ENCODE measurements around the gene RTN4R.
"Not testable (repeated sequence)": the region's sequence is repeated elsewhere in the genome, so short reads cannot be mapped to it uniquely, and the experiment has no call there.

RTN4R gene

DNA sequence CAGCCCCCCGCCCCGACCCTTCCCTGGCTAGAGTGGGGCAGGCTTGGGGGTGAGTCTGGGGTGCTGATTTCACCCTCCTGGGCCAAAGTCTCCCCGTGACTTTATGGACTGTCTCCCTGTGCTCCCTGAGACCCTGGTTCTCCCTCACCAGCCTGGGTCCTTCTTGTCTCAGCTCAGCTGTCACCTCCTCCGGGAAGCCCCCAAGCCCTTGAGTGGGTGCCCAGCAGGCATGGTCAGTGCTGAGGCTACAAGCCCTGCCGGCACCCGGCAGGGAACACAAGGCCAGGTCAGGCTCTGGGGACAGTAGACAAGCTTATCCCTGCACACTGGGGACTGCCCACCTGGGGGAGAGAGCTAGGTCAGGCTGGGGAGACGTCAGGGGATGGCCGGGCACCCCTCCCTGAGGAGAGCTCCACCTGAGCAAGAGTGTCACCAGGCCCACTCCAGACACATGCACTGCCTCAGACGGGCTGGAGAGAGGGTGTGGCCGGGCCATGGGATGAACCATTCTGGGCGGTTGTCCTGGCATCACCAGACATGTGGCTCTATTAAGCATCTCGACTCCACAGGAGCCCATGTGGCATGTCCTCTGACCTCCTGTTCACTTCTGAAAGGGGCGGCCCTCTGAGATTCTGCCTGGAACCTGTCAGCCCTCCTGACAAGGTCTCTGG lies 22.6 kb upstream of the RTN4R start:
- no peaks in the 10 kb centered on the region for H3K9me3 ChIP-seq (ENCODE audit: control extremely low read depth in 1 of 5, control insufficient read depth in 4 of 5, insufficient read depth in 2 of 5, low read depth in 1 of 5, low read length in 4 of 5)
- ChIA-PET POLR2A (no interaction called here), CTCF (interaction anchor here (0.7 kb wide), 1 partner anchor 237 kb away, joined by 3 read pairs; no protein-coding TSS in a partner anchor)
- WGBS (ENCODE audit: insufficient coverage), result 97% methylated on average over 13 of the region's 13 CpGs
- DNase-seq, result no peak
- no peak overlapping the region for H3K27ac ChIP-seq (ENCODE audit: insufficient read depth in 1 of 2, low read depth in 1 of 2, low read length in 2 of 2, poor library complexity in 1 of 2, severe bottlenecking in 2 of 2)
- no peaks in the 10 kb centered on the region for H3K36me3 ChIP-seq (ENCODE audit: control insufficient read depth in 4 of 4, insufficient read depth in 4 of 4, low read length in 3 of 4)
- H3K27me3 ChIP-seq (replicated peaks in 2 of 5; ENCODE audit: control insufficient read depth in 4 of 5, insufficient read depth in 5 of 5, low read length in 4 of 5), result no peaks in the 10 kb centered on the region
- no peak overlapping the region for H3K4me3 ChIP-seq (ENCODE audit: control insufficient read depth in 1 of 7, extremely low read depth in 1 of 7, insufficient read depth in 4 of 7, low read depth in 2 of 7, low read length in 6 of 7)
- no peaks in the 10 kb centered on the region for H3K4me1 ChIP-seq (ENCODE audit: control extremely low read depth in 1 of 4, control insufficient read depth in 4 of 4, insufficient read depth in 4 of 4, low read length in 3 of 4)

DNA sequence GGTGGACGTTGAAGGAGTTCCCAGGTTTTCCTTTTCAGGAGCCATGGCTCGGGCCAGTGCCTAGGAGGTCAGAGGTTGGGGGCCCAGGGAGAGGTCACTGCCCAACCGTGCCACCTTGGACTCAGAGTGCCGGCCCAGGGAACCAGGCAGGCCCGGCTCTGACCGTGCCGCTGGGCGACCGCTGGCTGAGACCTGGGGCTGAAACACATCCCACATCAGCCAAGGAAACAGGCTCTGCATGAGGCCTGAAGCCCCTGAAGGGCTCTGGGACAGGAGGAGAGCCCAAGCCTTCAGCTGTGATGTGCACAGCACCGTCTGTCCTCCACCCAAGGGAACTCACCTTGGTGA lies 21.9 kb upstream of the RTN4R start:
- no peaks in the 10 kb centered on the region for H3K27me3 ChIP-seq (replicated peaks in 2 of 5; ENCODE audit: control insufficient read depth in 4 of 5, insufficient read depth in 5 of 5, low read length in 4 of 5)
- ChIA-PET POLR2A (no interaction called here), CTCF (interaction anchor here (0.7 kb wide), 1 partner anchor 236 kb away, joined by 3 read pairs; no protein-coding TSS in a partner anchor)
- H3K36me3 ChIP-seq (ENCODE audit: control insufficient read depth in 4 of 4, insufficient read depth in 4 of 4, low read length in 3 of 4), result no peaks in the 10 kb centered on the region
- H3K27ac ChIP-seq (ENCODE audit: insufficient read depth in 1 of 2, low read depth in 1 of 2, low read length in 2 of 2, poor library complexity in 1 of 2, severe bottlenecking in 2 of 2), result no peak overlapping the region
- no peaks in the 10 kb centered on the region for H3K4me1 ChIP-seq (ENCODE audit: control extremely low read depth in 1 of 4, control insufficient read depth in 4 of 4, insufficient read depth in 4 of 4, low read length in 3 of 4)
- H3K9me3 ChIP-seq (ENCODE audit: control extremely low read depth in 1 of 5, control insufficient read depth in 4 of 5, insufficient read depth in 2 of 5, low read depth in 1 of 5, low read length in 4 of 5), result no peaks in the 10 kb centered on the region
- H3K4me3 ChIP-seq (ENCODE audit: control insufficient read depth in 1 of 7, extremely low read depth in 1 of 7, insufficient read depth in 4 of 7, low read depth in 2 of 7, low read length in 6 of 7), result no peak overlapping the region
- DNase-seq, result no peak
- 93% methylated on average over 10 of the region's 10 CpGs for WGBS (ENCODE audit: insufficient coverage)

DNA sequence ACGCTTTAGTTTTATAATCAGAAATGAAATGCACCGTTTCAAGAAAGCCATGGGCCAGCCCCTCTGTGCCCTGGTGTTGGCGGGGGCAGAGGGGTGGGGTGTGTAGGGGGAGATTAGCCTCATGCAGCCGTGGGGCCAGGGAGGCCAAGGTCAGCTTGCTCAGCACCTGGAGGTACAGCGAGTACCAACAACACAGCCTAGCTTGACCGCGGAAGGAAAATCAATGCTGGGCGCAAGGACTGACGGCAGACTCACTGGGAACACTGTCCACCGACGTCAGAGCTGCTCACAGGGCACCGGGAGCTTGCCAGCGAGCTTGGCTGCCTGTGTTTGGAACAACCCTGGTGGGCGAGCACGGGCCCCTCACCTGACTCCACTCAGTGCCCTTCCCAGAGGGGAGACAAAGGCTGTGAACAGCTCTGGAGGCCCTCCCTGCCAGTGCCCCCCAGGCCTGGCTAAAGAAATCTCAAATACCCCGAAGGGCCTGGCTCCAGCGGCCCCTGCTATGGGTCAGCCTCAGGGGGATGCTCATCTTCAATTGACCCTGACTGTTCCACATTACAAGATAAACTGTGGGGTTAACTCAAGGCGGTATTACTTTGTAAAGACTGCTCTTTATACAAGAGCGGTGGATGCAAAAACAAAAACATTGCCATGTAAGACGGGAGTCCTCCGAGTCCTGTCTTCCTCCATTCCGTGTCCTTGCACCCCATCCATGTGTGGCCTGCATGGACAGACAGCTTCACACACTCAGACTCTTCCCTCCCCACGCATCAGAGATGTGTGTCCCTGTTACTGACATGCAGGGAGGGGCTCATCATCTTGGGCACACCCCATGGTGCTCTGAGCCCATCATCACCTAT lies 21.3 kb upstream of the RTN4R start:
- H3K9me3 ChIP-seq (ENCODE audit: control extremely low read depth in 1 of 5, control insufficient read depth in 4 of 5, insufficient read depth in 2 of 5, low read depth in 1 of 5, low read length in 4 of 5); CTCF ChIA-PET; POLR2A ChIA-PET; H3K4me1 ChIP-seq (ENCODE audit: control extremely low read depth in 1 of 4, control insufficient read depth in 4 of 4, insufficient read depth in 4 of 4, low read length in 3 of 4); H3K27ac ChIP-seq (ENCODE audit: insufficient read depth in 1 of 2, low read depth in 1 of 2, low read length in 2 of 2, poor library complexity in 1 of 2, severe bottlenecking in 2 of 2); H3K27me3 ChIP-seq (replicated peaks in 2 of 5; ENCODE audit: control insufficient read depth in 4 of 5, insufficient read depth in 5 of 5, low read length in 4 of 5); H3K4me3 ChIP-seq (ENCODE audit: control insufficient read depth in 1 of 7, extremely low read depth in 1 of 7, insufficient read depth in 4 of 7, low read depth in 2 of 7, low read length in 6 of 7); H3K36me3 ChIP-seq (ENCODE audit: control insufficient read depth in 4 of 4, insufficient read depth in 4 of 4, low read length in 3 of 4); DNase-seq: not testable (repeated sequence)
- WGBS (ENCODE audit: insufficient coverage), result 98% methylated on average over 17 of the region's 23 CpGs

DNA sequence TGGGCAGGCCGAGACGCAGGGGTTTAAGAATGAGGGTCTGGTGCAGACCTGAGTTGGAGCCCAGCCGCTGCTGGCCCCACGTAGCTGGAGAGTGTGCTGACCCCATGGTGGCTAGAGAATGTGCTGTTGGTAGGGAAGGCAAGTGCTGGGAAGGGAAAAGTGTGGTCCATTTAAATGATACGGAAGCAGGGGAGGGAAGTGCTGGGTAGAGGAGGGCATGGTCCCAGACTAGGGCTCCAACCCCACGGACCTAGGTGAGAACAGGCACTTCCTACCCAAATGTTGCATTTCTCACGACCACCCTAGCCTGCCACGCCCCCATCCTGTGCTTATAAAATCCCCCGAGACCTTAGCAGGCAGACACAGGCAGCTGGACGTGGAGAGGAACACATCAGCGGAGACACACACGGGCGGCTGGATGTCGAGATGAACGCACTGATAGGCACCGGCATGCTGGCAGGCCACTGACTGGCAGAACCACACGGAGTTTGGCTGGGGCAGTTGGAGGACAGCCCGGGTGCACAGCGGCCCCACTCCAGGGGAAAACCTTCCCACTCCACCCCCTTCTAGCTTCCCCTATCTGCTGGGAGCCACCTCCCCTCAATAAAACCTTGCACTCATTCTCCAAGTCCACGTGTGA lies 18.8 kb upstream of the RTN4R start:
- POLR2A ChIA-PET; H3K4me3 ChIP-seq (ENCODE audit: control insufficient read depth in 1 of 7, extremely low read depth in 1 of 7, insufficient read depth in 4 of 7, low read depth in 2 of 7, low read length in 6 of 7); H3K9me3 ChIP-seq (ENCODE audit: control extremely low read depth in 1 of 5, control insufficient read depth in 4 of 5, insufficient read depth in 2 of 5, low read depth in 1 of 5, low read length in 4 of 5); H3K27me3 ChIP-seq (replicated peaks in 2 of 5; ENCODE audit: control insufficient read depth in 4 of 5, insufficient read depth in 5 of 5, low read length in 4 of 5); H3K27ac ChIP-seq (ENCODE audit: insufficient read depth in 1 of 2, low read depth in 1 of 2, low read length in 2 of 2, poor library complexity in 1 of 2, severe bottlenecking in 2 of 2); DNase-seq; H3K36me3 ChIP-seq (ENCODE audit: control insufficient read depth in 4 of 4, insufficient read depth in 4 of 4, low read length in 3 of 4); H3K4me1 ChIP-seq (ENCODE audit: control extremely low read depth in 1 of 4, control insufficient read depth in 4 of 4, insufficient read depth in 4 of 4, low read length in 3 of 4): not testable (repeated sequence)
- WGBS (ENCODE audit: insufficient coverage), result 81% methylated on average over 6 of the region's 20 CpGs
- CTCF ChIA-PET, result interaction anchor here (4.3 kb wide), 1 partner anchor 129 kb away, joined by 18 read pairs; no protein-coding TSS in a partner anchor

DNA sequence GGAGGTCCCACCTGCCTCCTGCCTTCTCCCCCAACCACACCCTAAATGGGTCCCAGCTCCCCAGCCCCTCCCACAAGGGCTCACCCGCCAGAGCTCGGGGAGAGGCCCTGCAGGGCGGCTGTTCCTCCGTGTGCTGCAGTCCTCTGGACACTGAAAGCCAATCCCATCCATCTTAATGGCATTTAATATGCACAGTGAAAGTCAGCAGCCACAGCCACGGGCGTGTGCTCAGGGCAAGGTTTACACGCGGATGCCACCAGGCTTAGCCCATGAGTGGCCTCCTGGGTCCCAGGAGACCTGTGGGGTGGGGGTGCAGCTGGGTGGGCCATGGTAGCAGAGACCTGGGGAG lies 18.2 kb upstream of the RTN4R start:
- DNase-seq; H3K27me3 ChIP-seq (replicated peaks in 2 of 5; ENCODE audit: control insufficient read depth in 4 of 5, insufficient read depth in 5 of 5, low read length in 4 of 5); H3K27ac ChIP-seq (ENCODE audit: insufficient read depth in 1 of 2, low read depth in 1 of 2, low read length in 2 of 2, poor library complexity in 1 of 2, severe bottlenecking in 2 of 2); H3K9me3 ChIP-seq (ENCODE audit: control extremely low read depth in 1 of 5, control insufficient read depth in 4 of 5, insufficient read depth in 2 of 5, low read depth in 1 of 5, low read length in 4 of 5); POLR2A ChIA-PET; H3K4me3 ChIP-seq (ENCODE audit: control insufficient read depth in 1 of 7, extremely low read depth in 1 of 7, insufficient read depth in 4 of 7, low read depth in 2 of 7, low read length in 6 of 7); H3K36me3 ChIP-seq (ENCODE audit: control insufficient read depth in 4 of 4, insufficient read depth in 4 of 4, low read length in 3 of 4); H3K4me1 ChIP-seq (ENCODE audit: control extremely low read depth in 1 of 4, control insufficient read depth in 4 of 4, insufficient read depth in 4 of 4, low read length in 3 of 4): not testable (repeated sequence)
- CTCF ChIA-PET, result interaction anchor here (0.8 to 4.3 kb wide), 4 partner anchors 9 to 133 kb away, joined by 3 to 18 read pairs (median 8); no protein-coding TSS in a partner anchor
- WGBS (ENCODE audit: insufficient coverage), result 70% methylated on average over 7 of the region's 8 CpGs

DNA sequence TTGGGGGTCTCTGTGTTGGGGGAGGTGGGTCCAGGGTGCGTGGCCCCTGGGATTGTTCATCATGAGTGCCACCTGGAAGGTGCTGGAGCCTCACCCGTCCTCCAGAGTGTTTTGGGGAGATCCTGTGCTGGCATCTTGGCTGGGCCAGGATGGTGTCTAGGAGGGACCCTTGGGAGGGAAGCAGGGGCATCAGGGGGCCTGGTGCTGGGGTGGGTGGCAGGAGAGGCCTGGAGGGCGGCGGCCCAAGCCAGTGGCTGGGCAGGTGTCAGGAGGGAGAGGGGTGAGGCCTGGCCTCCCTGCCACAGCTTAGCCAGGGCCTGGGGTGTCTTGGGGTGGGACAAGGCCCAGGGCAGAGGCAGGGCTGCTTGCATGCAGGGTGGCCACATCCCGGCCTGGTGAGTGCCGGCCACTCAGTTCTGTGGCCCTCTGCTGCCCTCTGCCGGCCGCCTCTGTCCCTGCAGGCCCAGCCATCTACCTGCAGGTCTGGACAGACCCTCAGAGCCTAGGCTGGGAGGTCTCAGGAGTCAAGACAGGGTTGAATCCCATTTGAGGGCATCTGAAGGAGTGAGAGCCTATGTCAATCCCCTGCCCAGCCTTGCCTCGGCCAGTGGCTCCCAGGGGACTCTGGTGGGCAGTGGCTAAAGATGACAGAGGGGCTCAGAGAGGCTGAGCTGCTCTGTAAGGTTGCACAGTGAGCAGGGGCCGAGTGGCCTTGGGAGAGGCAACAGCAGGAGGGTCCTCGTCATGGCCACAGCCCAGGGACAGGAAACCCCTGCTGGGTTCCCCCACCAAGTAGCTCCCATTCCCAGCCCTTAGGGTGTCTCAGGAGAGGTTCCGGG lies 17.6 kb upstream of the RTN4R start:
- H3K27me3 ChIP-seq (replicated peaks in 2 of 5; ENCODE audit: control insufficient read depth in 4 of 5, insufficient read depth in 5 of 5, low read length in 4 of 5); H3K9me3 ChIP-seq (ENCODE audit: control extremely low read depth in 1 of 5, control insufficient read depth in 4 of 5, insufficient read depth in 2 of 5, low read depth in 1 of 5, low read length in 4 of 5); POLR2A ChIA-PET; H3K4me1 ChIP-seq (ENCODE audit: control extremely low read depth in 1 of 4, control insufficient read depth in 4 of 4, insufficient read depth in 4 of 4, low read length in 3 of 4); H3K4me3 ChIP-seq (ENCODE audit: control insufficient read depth in 1 of 7, extremely low read depth in 1 of 7, insufficient read depth in 4 of 7, low read depth in 2 of 7, low read length in 6 of 7); H3K36me3 ChIP-seq (ENCODE audit: control insufficient read depth in 4 of 4, insufficient read depth in 4 of 4, low read length in 3 of 4); H3K27ac ChIP-seq (ENCODE audit: insufficient read depth in 1 of 2, low read depth in 1 of 2, low read length in 2 of 2, poor library complexity in 1 of 2, severe bottlenecking in 2 of 2): not testable (repeated sequence)
- 17% methylated on average over 6 of the region's 12 CpGs for WGBS (ENCODE audit: insufficient coverage)
- DNase-seq, result peak; percentile 32 to 62 (median 61)
- CTCF ChIA-PET, result interaction anchor here (0.8 to 4.3 kb wide), 6 partner anchors 10 to 133 kb away, joined by 3 to 18 read pairs (median 4); no protein-coding TSS in a partner anchor
